OCI-LY3 (cell line): ENCODE results near the gene ERC2.

ENCODE experiments used
- EZH2phosphoT487 ChIP-seq: fragments of 200-600 bp; shearing (Covaris generic); IDR thresholded peaks from 2 replicates; pipeline ENCODE4 v1.6.1; 2018; ENCODE audit warnings: antibody characterized with exemption, mixed run types, low read depth
- TF ChIP-seq, protein P1 (sequence below): fragments of 200-600, 300-600 bp; sonication (generic); IDR thresholded peaks from 2 replicates; pipeline ENCODE4 v1.5.1; 2014; ENCODE audit warnings: antibody characterized with exemption, low read length, low read depth

DNA sequence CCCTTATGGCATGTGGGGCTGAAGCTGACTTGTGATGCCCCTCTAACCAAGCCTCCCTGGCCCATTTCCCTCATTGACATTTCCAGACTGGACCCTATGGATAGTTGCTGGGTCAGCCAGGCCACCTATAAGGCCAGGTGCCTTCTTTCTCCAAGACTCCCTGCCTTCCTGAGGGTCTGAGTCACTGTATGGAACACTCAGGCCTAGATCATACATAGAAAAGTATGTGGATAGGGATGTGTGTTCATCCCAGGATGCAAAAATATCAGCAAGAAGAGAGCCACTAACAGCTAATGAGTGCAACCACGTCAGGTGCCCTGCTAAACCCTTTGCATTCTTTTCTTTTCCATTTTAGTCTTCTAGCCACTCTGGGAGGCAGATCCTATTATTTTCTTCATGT lies 812.7 kb downstream of the ERC2 start:
- TF ChIP-seq, protein P1, sequence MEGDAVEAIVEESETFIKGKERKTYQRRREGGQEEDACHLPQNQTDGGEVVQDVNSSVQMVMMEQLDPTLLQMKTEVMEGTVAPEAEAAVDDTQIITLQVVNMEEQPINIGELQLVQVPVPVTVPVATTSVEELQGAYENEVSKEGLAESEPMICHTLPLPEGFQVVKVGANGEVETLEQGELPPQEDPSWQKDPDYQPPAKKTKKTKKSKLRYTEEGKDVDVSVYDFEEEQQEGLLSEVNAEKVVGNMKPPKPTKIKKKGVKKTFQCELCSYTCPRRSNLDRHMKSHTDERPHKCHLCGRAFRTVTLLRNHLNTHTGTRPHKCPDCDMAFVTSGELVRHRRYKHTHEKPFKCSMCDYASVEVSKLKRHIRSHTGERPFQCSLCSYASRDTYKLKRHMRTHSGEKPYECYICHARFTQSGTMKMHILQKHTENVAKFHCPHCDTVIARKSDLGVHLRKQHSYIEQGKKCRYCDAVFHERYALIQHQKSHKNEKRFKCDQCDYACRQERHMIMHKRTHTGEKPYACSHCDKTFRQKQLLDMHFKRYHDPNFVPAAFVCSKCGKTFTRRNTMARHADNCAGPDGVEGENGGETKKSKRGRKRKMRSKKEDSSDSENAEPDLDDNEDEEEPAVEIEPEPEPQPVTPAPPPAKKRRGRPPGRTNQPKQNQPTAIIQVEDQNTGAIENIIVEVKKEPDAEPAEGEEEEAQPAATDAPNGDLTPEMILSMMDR = no peak
- no peak for TF ChIP-seq EZH2phosphoT487
